HCT116 (cell line): ENCODE results near the gene NEK6. TPM values are rescaled to one million over a fixed set of nuclear protein-coding genes. Genes with fewer than 3 reads are reported as not detected.

Experiments used
- ATAC-seq: fragments of 200-7000 bp; cut with Tn5 transposase; 2 replicates; pipeline ENCODE4 v1.9.1; 2020; ENCODE audit warnings: mild to moderate bottlenecking, moderate library complexity
- BruUV-seq: library from RNA; stranded (reverse); fragments of 400-500 nt; replicated peaks from 2 replicates; lab custom pipeline; 2021; lab: Mats Ljungman, UMichigan
- CTCF ChIA-PET: fragments of 300-600 bp; sonication (Branson Sonifier 250); formaldehyde crosslinking; loops from one replicate; lab custom pipeline; 2021; ENCODE audit warnings: antibody characterized with exemption; lab: Charles Lee
- POLR2A ChIA-PET: fragments of 300-600, 350-600 bp; sonication (Branson Sonifier 250); formaldehyde crosslinking; loops from one replicate; lab custom pipeline; 2021; ENCODE audit warnings: antibody characterized with exemption; lab: Charles Lee
- RAD21 ChIA-PET, 2 experiments: fragments of 300-600 bp; sonication (Branson Sonifier 250); formaldehyde crosslinking; loops; one replicate each; lab custom pipeline; 2023; ENCODE audit warnings: low total read pairs in 2 of 2; ENCODE audit not compliant: uncharacterized antibody in 2 of 2, unreplicated experiment in 2 of 2, low non-redundant PET in 1 of 2; lab: Charles Lee
- DNase-seq: peaks from one replicate; pipeline ENCODE4 v3.0.0-alpha.2; 2010; ENCODE audit warnings: low read depth, low spot score
- H2AFZ ChIP-seq: fragments of 200-600 bp; shearing (Covaris generic), sonication (generic); 2 replicates; pipeline ENCODE4 v1.6.1; 2017; ENCODE audit warnings: low read depth, mixed run types, mixed read lengths, antibody characterized with exemption, low read length; ENCODE audit not compliant: poor library complexity, severe bottlenecking
- H3K27ac ChIP-seq: 2 replicates; pipeline ENCODE4 v1.5.1; 2012; ENCODE audit warnings: low read depth, low read length
- H3K27me3 ChIP-seq: fragments of 200-600 bp; sonication (generic); 2 replicates; pipeline ENCODE4 v1.6.1; 2016; ENCODE audit warnings: mixed run types, low read length, mixed read lengths; ENCODE audit not compliant: insufficient read depth
- H3K36me3 ChIP-seq, 2 experiments: fragments of 200-500 bp in 1 of 2; fragments of 200-600 bp in 1 of 2; sonication (Bioruptor generic) in 1 of 2; sonication (generic) in 1 of 2; 2 replicates each; pipeline versions ENCODE4 v1.5.1 to v1.6.1; 2014 to 2016; ENCODE audit warnings: low read length in 2 of 2, inconsistent platforms in 1 of 2, mixed read lengths in 1 of 2, mixed run types in 1 of 2; ENCODE audit not compliant: insufficient read depth in 2 of 2, control insufficient read depth in 1 of 2
- H3K4me1 ChIP-seq, 2 experiments: fragments of 200-600 bp in 1 of 2; sonication (generic) in 1 of 2; 2 replicates each; pipeline versions ENCODE4 v1.5.1 to v1.6.1; 2012 to 2017; ENCODE audit warnings: low read length in 2 of 2, inconsistent platforms in 1 of 2, mild to moderate bottlenecking in 1 of 2, mixed read lengths in 1 of 2, mixed run types in 1 of 2, moderate library complexity in 1 of 2; ENCODE audit not compliant: insufficient read depth in 2 of 2, control insufficient read depth in 1 of 2
- H3K4me2 ChIP-seq: fragments of 200-600 bp; sonication (generic); 2 replicates; pipeline ENCODE4 v1.6.1; 2017; ENCODE audit warnings: mixed run types, low read length, mixed read lengths
- H3K4me3 ChIP-seq, 2 experiments: fragments of 200-600 bp in 1 of 2; sonication (generic) in 1 of 2; replicated peaks in 1 of 2; 2 replicates each; pipeline ENCODE4 v1.5.1; 2011 to 2016; ENCODE audit warnings: low read length in 2 of 2, control low read depth in 1 of 2, low read depth in 1 of 2, mild to moderate bottlenecking in 1 of 2, mixed read lengths in 1 of 2, mixed run types in 1 of 2
- H3K79me2 ChIP-seq: fragments of 200-600 bp; sonication (generic); 2 replicates; pipeline ENCODE4 v1.6.1; 2017; ENCODE audit warnings: mild to moderate bottlenecking, mixed run types, low read length, moderate library complexity, mixed read lengths; ENCODE audit not compliant: insufficient read depth
- H3K9ac ChIP-seq: fragments of 200-600 bp; sonication (generic); 2 replicates; pipeline ENCODE4 v1.6.1; 2016; ENCODE audit warnings: low read length, mixed read lengths
- H3K9me2 ChIP-seq: fragments of 200-600 bp; sonication (generic), shearing (Covaris generic); 2 replicates; pipeline ENCODE4 v1.6.1; 2017; ENCODE audit warnings: mixed run types, mild to moderate bottlenecking, moderate library complexity; ENCODE audit not compliant: insufficient read depth
- H3K9me3 ChIP-seq, 2 experiments: fragments of 200-500 bp in 1 of 2; fragments of 200-600 bp in 1 of 2; sonication (Bioruptor generic) in 1 of 2; sonication (generic) in 1 of 2; 2 replicates each; pipeline ENCODE4 v1.6.1; 2014 to 2017; ENCODE audit warnings: low read length in 2 of 2, mixed read lengths in 2 of 2, inconsistent platforms in 1 of 2, low read depth in 1 of 2, mild to moderate bottlenecking in 1 of 2, mixed run types in 1 of 2, moderate library complexity in 1 of 2; ENCODE audit not compliant: control insufficient read depth in 1 of 2, insufficient read depth in 1 of 2
- H4K20me1 ChIP-seq: fragments of 200-600 bp; sonication (generic), shearing (Covaris generic); 2 replicates; pipeline ENCODE4 v1.6.1; 2017; ENCODE audit warnings: mixed run types, mild to moderate bottlenecking, moderate library complexity; ENCODE audit not compliant: insufficient read depth
- CEBPB ChIP-seq: IDR thresholded peaks from 2 replicates; pipeline ENCODE4 v1.6.1; 2012; ENCODE audit warnings: low read depth
- FOSL1 ChIP-seq: IDR thresholded peaks from 2 replicates; pipeline ENCODE4 v1.6.1; 2012; ENCODE audit warnings: low read depth
- JUND ChIP-seq: IDR thresholded peaks from 2 replicates; pipeline ENCODE4 v1.6.1; 2012
- POLR2A ChIP-seq: IDR thresholded peaks from 2 replicates; pipeline ENCODE4 v1.7.0; 2011; ENCODE audit warnings: borderline replicate concordance; ENCODE audit not compliant: insufficient read depth, insufficient read length; ENCODE audit errors: extremely low read depth
- RAD21 ChIP-seq: IDR thresholded peaks from 2 replicates; pipeline ENCODE4 v1.6.1; 2012; ENCODE audit warnings: low read depth, mild to moderate bottlenecking
- REST ChIP-seq: IDR thresholded peaks from 2 replicates; pipeline ENCODE4 v1.6.1; 2012; ENCODE audit warnings: low read depth
- SRF ChIP-seq: IDR thresholded peaks from 2 replicates; pipeline ENCODE4 v1.6.1; 2012; ENCODE audit warnings: low read depth
- YY1 ChIP-seq: IDR thresholded peaks from 2 replicates; pipeline ENCODE4 v1.6.1; 2011; ENCODE audit warnings: low read length, low read depth, moderate library complexity, mild to moderate bottlenecking; ENCODE audit not compliant: insufficient replicate concordance; ENCODE audit errors: extremely low read depth
- ZNF274 ChIP-seq: fragments of 200-500 bp; sonication (Bioruptor generic); IDR thresholded peaks from 2 replicates; pipeline ENCODE4 v1.6.1; 2014; ENCODE audit warnings: mild to moderate bottlenecking, low read depth, low read length, inconsistent platforms
- intact Hi-C: fragments of 100-400 bp; cut with micrococcal nuclease; formaldehyde crosslinking; loops from 2 replicates; pipeline ENCODE4 v1.10.0; 2022
- total RNA-seq: library from RNA; stranded (reverse); gene quantifications from one replicate; pipeline ENCODE4 v1.2.1, GENCODE V29; 2021; ENCODE audit not compliant: unreplicated experiment
- TF ChIP-seq, protein P1 (sequence below): IDR thresholded peaks from 2 replicates; pipeline ENCODE4 v1.6.1; 2011; ENCODE audit warnings: mild to moderate bottlenecking, low read length, moderate library complexity; ENCODE audit not compliant: insufficient replicate concordance; ENCODE audit errors: extremely low read depth
- TF ChIP-seq, protein P2 (sequence below): IDR thresholded peaks from 2 replicates; pipeline ENCODE4 v1.6.1; 2012
- TF ChIP-seq, protein P3 (sequence below), 3 experiments: fragments of 200-600 bp in 1 of 3; sonication (generic) in 1 of 3; IDR thresholded peaks in 2 of 3; conservative IDR thresholded peaks in 1 of 3; 2 replicates each; pipeline ENCODE4 v1.5.1; 2012 to 2017; ENCODE audit warnings: low read depth in 2 of 3, low read length in 2 of 3, antibody characterized with exemption in 1 of 3, borderline replicate concordance in 1 of 3, control low read depth in 1 of 3, mild to moderate bottlenecking in 1 of 3, mixed read lengths in 1 of 3, mixed run types in 1 of 3, moderate library complexity in 1 of 3; ENCODE audit not compliant: insufficient read depth in 1 of 3

The NEK6 gene
- total RNA-seq, 1 experiment from 2014 or later = 40.8 TPM

- Histone ChIP-seq H3K9me2 (no peaks in the 10 kb centered on the region), H3K9me3 (no peaks in the 10 kb centered on the region), H3K36me3 (peaks cover 32 to 38% of the 10 kb centered on the region in 2 experiments), H3K4me1 (peaks cover 0 to 9% of the 10 kb centered on the region in 2 experiments; a peak in 2 of 4 replicates), H4K20me1 (no peaks in the 10 kb centered on the region), H3K79me2 (peaks cover 5% of the 10 kb centered on the region; the same call in 1 of the 2 replicates), H3K27ac (no peak overlapping the region), H2AFZ (no peak overlapping the region), H3K27me3 (no peaks in the 10 kb centered on the region), H3K9ac (no peak overlapping the region), H3K4me3 (no peak overlapping the region), H3K4me2 (no peak overlapping the region)
- no TSS peak for BruUV-seq
- intact Hi-C loops = no loop called here
- no peak for ATAC-seq
- TF ChIP-seq, protein P1, sequence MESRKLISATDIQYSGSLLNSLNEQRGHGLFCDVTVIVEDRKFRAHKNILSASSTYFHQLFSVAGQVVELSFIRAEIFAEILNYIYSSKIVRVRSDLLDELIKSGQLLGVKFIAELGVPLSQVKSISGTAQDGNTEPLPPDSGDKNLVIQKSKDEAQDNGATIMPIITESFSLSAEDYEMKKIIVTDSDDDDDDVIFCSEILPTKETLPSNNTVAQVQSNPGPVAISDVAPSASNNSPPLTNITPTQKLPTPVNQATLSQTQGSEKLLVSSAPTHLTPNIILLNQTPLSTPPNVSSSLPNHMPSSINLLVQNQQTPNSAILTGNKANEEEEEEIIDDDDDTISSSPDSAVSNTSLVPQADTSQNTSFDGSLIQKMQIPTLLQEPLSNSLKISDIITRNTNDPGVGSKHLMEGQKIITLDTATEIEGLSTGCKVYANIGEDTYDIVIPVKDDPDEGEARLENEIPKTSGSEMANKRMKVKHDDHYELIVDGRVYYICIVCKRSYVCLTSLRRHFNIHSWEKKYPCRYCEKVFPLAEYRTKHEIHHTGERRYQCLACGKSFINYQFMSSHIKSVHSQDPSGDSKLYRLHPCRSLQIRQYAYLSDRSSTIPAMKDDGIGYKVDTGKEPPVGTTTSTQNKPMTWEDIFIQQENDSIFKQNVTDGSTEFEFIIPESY = no peak
- TF ChIP-seq ZNF274 = no peak
- no peak for TF ChIP-seq RAD21
- TF ChIP-seq REST = no peak
- TF ChIP-seq CEBPB = no peak
- TF ChIP-seq YY1 = no peak
- TF ChIP-seq, protein P2, sequence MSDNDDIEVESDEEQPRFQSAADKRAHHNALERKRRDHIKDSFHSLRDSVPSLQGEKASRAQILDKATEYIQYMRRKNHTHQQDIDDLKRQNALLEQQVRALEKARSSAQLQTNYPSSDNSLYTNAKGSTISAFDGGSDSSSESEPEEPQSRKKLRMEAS = no peak
- TF ChIP-seq SRF = no peak
- TF ChIP-seq, protein P3, sequence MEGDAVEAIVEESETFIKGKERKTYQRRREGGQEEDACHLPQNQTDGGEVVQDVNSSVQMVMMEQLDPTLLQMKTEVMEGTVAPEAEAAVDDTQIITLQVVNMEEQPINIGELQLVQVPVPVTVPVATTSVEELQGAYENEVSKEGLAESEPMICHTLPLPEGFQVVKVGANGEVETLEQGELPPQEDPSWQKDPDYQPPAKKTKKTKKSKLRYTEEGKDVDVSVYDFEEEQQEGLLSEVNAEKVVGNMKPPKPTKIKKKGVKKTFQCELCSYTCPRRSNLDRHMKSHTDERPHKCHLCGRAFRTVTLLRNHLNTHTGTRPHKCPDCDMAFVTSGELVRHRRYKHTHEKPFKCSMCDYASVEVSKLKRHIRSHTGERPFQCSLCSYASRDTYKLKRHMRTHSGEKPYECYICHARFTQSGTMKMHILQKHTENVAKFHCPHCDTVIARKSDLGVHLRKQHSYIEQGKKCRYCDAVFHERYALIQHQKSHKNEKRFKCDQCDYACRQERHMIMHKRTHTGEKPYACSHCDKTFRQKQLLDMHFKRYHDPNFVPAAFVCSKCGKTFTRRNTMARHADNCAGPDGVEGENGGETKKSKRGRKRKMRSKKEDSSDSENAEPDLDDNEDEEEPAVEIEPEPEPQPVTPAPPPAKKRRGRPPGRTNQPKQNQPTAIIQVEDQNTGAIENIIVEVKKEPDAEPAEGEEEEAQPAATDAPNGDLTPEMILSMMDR (IDR thresholded peaks at IDR 0.05 in 2 of 3, conservative IDR thresholded peaks at IDR 0.05 in 1 of 3; ENCODE audit: borderline replicate concordance in 1 of 3, insufficient read depth in 1 of 3, low read depth in 2 of 3, low read length in 2 of 3) = no peak
- TF ChIP-seq POLR2A = no peak
- no peak for TF ChIP-seq JUND
- TF ChIP-seq FOSL1 = no peak
- ChIA-PET CTCF (no interaction called here), POLR2A (no interaction called here), RAD21 (no interaction called here)
- DNase-seq = no peak
Observed at GRCh38 chr9:124347968-124348358, 90.2 kb downstream of the NEK6 start.
